ENCODE data around the gene EFCAB6.

GRCh38 chr22:43587574-43587973 lies 224.5 kb downstream of the EFCAB6 start:
- no peak for TF ChIP-seq MAZ (IDR thresholded peaks at IDR 0.05; ENCODE audit: borderline replicate concordance, low read depth, low read length)
- no peak for TF ChIP-seq RCOR1 (IDR thresholded peaks at IDR 0.05; ENCODE audit: low read depth, low read length)
- no peak for TF ChIP-seq POLR2A (IDR thresholded peaks at IDR 0.05; ENCODE audit: low read length)
- no peak for TF ChIP-seq CHD2 (IDR thresholded peaks at IDR 0.05; ENCODE audit: low read length, partially characterized antibody)
- TF ChIP-seq MYC (IDR thresholded peaks at IDR 0.05; ENCODE audit: borderline replicate concordance, low read length): no peak
- TF ChIP-seq, protein P1, sequence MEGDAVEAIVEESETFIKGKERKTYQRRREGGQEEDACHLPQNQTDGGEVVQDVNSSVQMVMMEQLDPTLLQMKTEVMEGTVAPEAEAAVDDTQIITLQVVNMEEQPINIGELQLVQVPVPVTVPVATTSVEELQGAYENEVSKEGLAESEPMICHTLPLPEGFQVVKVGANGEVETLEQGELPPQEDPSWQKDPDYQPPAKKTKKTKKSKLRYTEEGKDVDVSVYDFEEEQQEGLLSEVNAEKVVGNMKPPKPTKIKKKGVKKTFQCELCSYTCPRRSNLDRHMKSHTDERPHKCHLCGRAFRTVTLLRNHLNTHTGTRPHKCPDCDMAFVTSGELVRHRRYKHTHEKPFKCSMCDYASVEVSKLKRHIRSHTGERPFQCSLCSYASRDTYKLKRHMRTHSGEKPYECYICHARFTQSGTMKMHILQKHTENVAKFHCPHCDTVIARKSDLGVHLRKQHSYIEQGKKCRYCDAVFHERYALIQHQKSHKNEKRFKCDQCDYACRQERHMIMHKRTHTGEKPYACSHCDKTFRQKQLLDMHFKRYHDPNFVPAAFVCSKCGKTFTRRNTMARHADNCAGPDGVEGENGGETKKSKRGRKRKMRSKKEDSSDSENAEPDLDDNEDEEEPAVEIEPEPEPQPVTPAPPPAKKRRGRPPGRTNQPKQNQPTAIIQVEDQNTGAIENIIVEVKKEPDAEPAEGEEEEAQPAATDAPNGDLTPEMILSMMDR (IDR thresholded peaks at IDR 0.05): no peak
- TF ChIP-seq, protein P2, sequence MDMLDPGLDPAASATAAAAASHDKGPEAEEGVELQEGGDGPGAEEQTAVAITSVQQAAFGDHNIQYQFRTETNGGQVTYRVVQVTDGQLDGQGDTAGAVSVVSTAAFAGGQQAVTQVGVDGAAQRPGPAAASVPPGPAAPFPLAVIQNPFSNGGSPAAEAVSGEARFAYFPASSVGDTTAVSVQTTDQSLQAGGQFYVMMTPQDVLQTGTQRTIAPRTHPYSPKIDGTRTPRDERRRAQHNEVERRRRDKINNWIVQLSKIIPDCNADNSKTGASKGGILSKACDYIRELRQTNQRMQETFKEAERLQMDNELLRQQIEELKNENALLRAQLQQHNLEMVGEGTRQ (IDR thresholded peaks at IDR 0.05): no peak
- no peak for TF ChIP-seq EP300 (IDR thresholded peaks at IDR 0.05)
- TF ChIP-seq ZC3H11A (IDR thresholded peaks at IDR 0.05): no peak
